Endothelial cell of umbilical vein (primary cell): ENCODE measurements around the gene SLC25A45. TPM values are rescaled to one million over a fixed set of nuclear protein-coding genes. Genes with fewer than 3 reads are reported as not detected.

Experiments used
- BruUV-seq: library from RNA; stranded (reverse); fragments of 400-500 nt; replicated peaks from 2 replicates; lab custom pipeline; 2021; lab: Mats Ljungman, UMichigan
- CTCF ChIA-PET: fragments of 300-600, 350-600 bp; sonication (Branson Sonifier 250); formaldehyde crosslinking; loops from one replicate; lab custom pipeline; 2021; ENCODE audit warnings: antibody characterized with exemption, inconsistent platforms; lab: Charles Lee
- POLR2A ChIA-PET: fragments of 300-600, 350-600 bp; sonication (Branson Sonifier 250); formaldehyde crosslinking; loops from one replicate; lab custom pipeline; 2021; ENCODE audit warnings: antibody characterized with exemption, inconsistent platforms; lab: Charles Lee
- DNase-seq: peaks from one replicate; pipeline ENCODE4 v3.0.0-alpha.2; 2011; ENCODE audit warnings: low read depth, low spot score
- FAIRE-seq: peaks from 2 replicates; lab custom pipeline; 2011; peaks lifted over from hg19 to GRCh38; lab: Jason Lieb, UNC
- H2AFZ ChIP-seq: 2 replicates; pipeline ENCODE4 v1.6.0; 2012; ENCODE audit warnings: low read depth, low read length, control low read depth, inconsistent platforms
- H3K27ac ChIP-seq: 2 replicates; pipeline ENCODE4 v1.5.1; 2011; ENCODE audit warnings: low read depth, mild to moderate bottlenecking, control low read depth, low read length, moderate library complexity; ENCODE audit not compliant: insufficient read depth
- H3K27me3 ChIP-seq, 2 experiments: 2 replicates each; pipeline versions ENCODE4 v1.6.0 to v1.6.1; 2011; ENCODE audit warnings: low read length in 2 of 2, mixed read lengths in 1 of 2; ENCODE audit not compliant: control insufficient read depth in 2 of 2, insufficient read depth in 2 of 2
- H3K36me3 ChIP-seq, 2 experiments: 2 replicates in 1 of 2; 3 replicates in 1 of 2; pipeline ENCODE4 v1.5.1; 2011; ENCODE audit warnings: low read length in 2 of 2, mild to moderate bottlenecking in 1 of 2, moderate library complexity in 1 of 2; ENCODE audit not compliant: control insufficient read depth in 2 of 2, insufficient read depth in 2 of 2; ENCODE audit errors: extremely low read depth in 1 of 2
- H3K4me1 ChIP-seq: 3 replicates; pipeline ENCODE4 v1.5.1; 2011; ENCODE audit warnings: mild to moderate bottlenecking, low read length; ENCODE audit not compliant: control insufficient read depth, insufficient read depth; ENCODE audit errors: extremely low read depth
- H3K4me2 ChIP-seq: 2 replicates; pipeline ENCODE4 v1.6.1; 2011; ENCODE audit warnings: low read length, control low read depth, mixed read lengths; ENCODE audit not compliant: insufficient read depth
- H3K4me3 ChIP-seq, 3 experiments: fragments of 200-600 bp in 1 of 3; sonication (generic), shearing (Covaris generic) in 1 of 3; replicated peaks in 1 of 3; 2 replicates each; pipeline ENCODE4 v1.5.1; 2011 to 2016; ENCODE audit warnings: control low read depth in 3 of 3, low read length in 3 of 3, mild to moderate bottlenecking in 2 of 3, inconsistent platforms in 1 of 3, low read depth in 1 of 3, moderate library complexity in 1 of 3; ENCODE audit not compliant: insufficient read depth in 1 of 3
- H3K79me2 ChIP-seq: 2 replicates; pipeline ENCODE4 v1.6.0; 2012; ENCODE audit warnings: low read length, inconsistent platforms; ENCODE audit not compliant: control insufficient read depth, insufficient read depth
- H3K9ac ChIP-seq: replicated peaks from 2 replicates; pipeline ENCODE3; 2011; ENCODE audit warnings: low read length, control low read depth; ENCODE audit not compliant: insufficient read depth; ENCODE audit errors: extremely low read depth
- H3K9me1 ChIP-seq: replicated peaks from 3 replicates; pipeline ENCODE4 v1.6.0; 2011; ENCODE audit warnings: mild to moderate bottlenecking, low read length; ENCODE audit not compliant: control insufficient read depth, insufficient read depth; ENCODE audit errors: extremely low read depth
- H3K9me3 ChIP-seq: replicated peaks from 2 replicates; pipeline ENCODE4 v1.5.1; 2012; ENCODE audit warnings: low read length, inconsistent platforms; ENCODE audit not compliant: control insufficient read depth, insufficient read depth
- H4K20me1 ChIP-seq: replicated peaks from 2 replicates; pipeline ENCODE3; 2011; ENCODE audit warnings: mild to moderate bottlenecking, low read length; ENCODE audit not compliant: control insufficient read depth, insufficient read depth; ENCODE audit errors: extremely low read depth
- CTCF ChIP-seq, 2 donors: IDR thresholded peaks; 1 replicate in 1 of 2; 2 replicates in 1 of 2; pipeline ENCODE4 v1.5.1; 2011; ENCODE audit warnings: low read length in 2 of 2, mild to moderate bottlenecking in 2 of 2, moderate library complexity in 2 of 2, control low read depth in 1 of 2, inconsistent platforms in 1 of 2, low read depth in 1 of 2; ENCODE audit not compliant: insufficient read depth in 1 of 2; ENCODE audit errors: extremely low read depth in 1 of 2
- EZH2 ChIP-seq: IDR thresholded peaks from 2 replicates; pipeline ENCODE4 v1.6.1; 2012; ENCODE audit warnings: borderline replicate concordance, low read depth, mild to moderate bottlenecking, moderate library complexity, low read length, inconsistent platforms; ENCODE audit not compliant: severe bottlenecking
- FOS ChIP-seq: IDR thresholded peaks from 2 replicates; pipeline ENCODE4 v1.6.1; 2011; ENCODE audit warnings: mild to moderate bottlenecking, low read length, moderate library complexity, borderline replicate concordance; ENCODE audit not compliant: insufficient read depth
- GATA2 ChIP-seq: IDR thresholded peaks from 2 replicates; pipeline ENCODE4 v1.7.0; 2011; ENCODE audit warnings: low read depth, mild to moderate bottlenecking, moderate library complexity, mixed read lengths, low read length; ENCODE audit not compliant: insufficient read length, insufficient read depth
- JUN ChIP-seq: IDR thresholded peaks from 2 replicates; pipeline ENCODE4 v1.6.1; 2011; ENCODE audit warnings: borderline replicate concordance, low read depth; ENCODE audit not compliant: insufficient read length, insufficient read depth
- MAX ChIP-seq: IDR thresholded peaks from 2 replicates; pipeline ENCODE4 v1.6.1; 2011; ENCODE audit not compliant: insufficient read depth, insufficient read length
- MYC ChIP-seq: IDR thresholded peaks from one replicate; pipeline ENCODE4 v1.6.1; 2011; ENCODE audit warnings: mild to moderate bottlenecking, low read depth, low read length
- POLR2A ChIP-seq: IDR thresholded peaks from 2 replicates; pipeline ENCODE4 v1.6.1; 2012; ENCODE audit warnings: low read depth, mild to moderate bottlenecking, control low read depth, low read length
- POLR2AphosphoS5 ChIP-seq: IDR thresholded peaks from 2 replicates; pipeline ENCODE4 v1.6.1; 2012; ENCODE audit warnings: low read depth, mild to moderate bottlenecking, control low read depth, low read length, moderate library complexity; ENCODE audit not compliant: insufficient read depth
- dilution Hi-C: fragments of 300-500 bp; cut with MboI; formaldehyde crosslinking; loops from one replicate; pipeline ENCODE4 v1.15.0; 2019; ENCODE audit warnings: low sequenced_read_pairs; ENCODE audit not compliant: extremely low pct_ligation_motif_present
- intact Hi-C: fragments of 100-400 bp; cut with micrococcal nuclease; formaldehyde crosslinking; loops from one replicate; pipeline ENCODE4 v1.10.0; 2022
- polyA plus RNA-seq, 4 experiments: library from polyadenylated mRNA; depleted of rRNA in 3 of 4; stranded (reverse) in 3 of 4; unstranded in 1 of 4; fragments of >200 nt; gene quantifications; 2 replicates each; pipeline versions ENCODE4 v1.2.1 to v1.2.3, GENCODE V29; 2011 to 2012; ENCODE audit warnings: missing spikeins in 1 of 4
- total RNA-seq: library from RNA; stranded (reverse); gene quantifications from 2 replicates; pipeline ENCODE4 v1.2.3, GENCODE V29; 2021

The SLC25A45 gene
- total and polyA plus RNA-seq, 2 donors (not counting 3 experiments of a cell fraction or from before 2014, with no cell fraction given) = 1.2 to 3.1 TPM

- CTCF ChIA-PET = interaction anchor here (0.5 to 3.5 kb wide), 5 partner anchors 8 to 130 kb away, joined by 3 to 38 read pairs (median 5); no protein-coding TSS in a partner anchor
- Histone ChIP-seq H3K4me3 (no peak overlapping the region), H3K4me1 (peaks cover 35% of the 10 kb centered on the region), H3K36me3 (no peaks in the 10 kb centered on the region), H3K4me2 (no peak overlapping the region), H3K9me3 (no peaks in the 10 kb centered on the region), H3K9me1 (no peaks in the 10 kb centered on the region), H3K27ac (no peak overlapping the region), H3K79me2 (peaks cover 2% of the 10 kb centered on the region), H3K27me3 (no peaks in the 10 kb centered on the region), H3K9ac (no peak overlapping the region), H4K20me1 (no peaks in the 10 kb centered on the region), H2AFZ (no peak overlapping the region)
- no peak for TF ChIP-seq POLR2AphosphoS5
- POLR2A ChIA-PET = no interaction called here
- intact Hi-C loops (loop anchor here (5.0 kb wide), 1 partner anchor 192 kb away; the partner anchor contains the start of genes FAM89B and ZNRD2), dilution Hi-C loops (no loop called here)
- no TSS peak for BruUV-seq
- DNase-seq (no peak), FAIRE-seq (no peak)
Measured at GRCh38 chr11:65380460-65381119, 1.9 kb downstream of the SLC25A45 start.

DNA sequence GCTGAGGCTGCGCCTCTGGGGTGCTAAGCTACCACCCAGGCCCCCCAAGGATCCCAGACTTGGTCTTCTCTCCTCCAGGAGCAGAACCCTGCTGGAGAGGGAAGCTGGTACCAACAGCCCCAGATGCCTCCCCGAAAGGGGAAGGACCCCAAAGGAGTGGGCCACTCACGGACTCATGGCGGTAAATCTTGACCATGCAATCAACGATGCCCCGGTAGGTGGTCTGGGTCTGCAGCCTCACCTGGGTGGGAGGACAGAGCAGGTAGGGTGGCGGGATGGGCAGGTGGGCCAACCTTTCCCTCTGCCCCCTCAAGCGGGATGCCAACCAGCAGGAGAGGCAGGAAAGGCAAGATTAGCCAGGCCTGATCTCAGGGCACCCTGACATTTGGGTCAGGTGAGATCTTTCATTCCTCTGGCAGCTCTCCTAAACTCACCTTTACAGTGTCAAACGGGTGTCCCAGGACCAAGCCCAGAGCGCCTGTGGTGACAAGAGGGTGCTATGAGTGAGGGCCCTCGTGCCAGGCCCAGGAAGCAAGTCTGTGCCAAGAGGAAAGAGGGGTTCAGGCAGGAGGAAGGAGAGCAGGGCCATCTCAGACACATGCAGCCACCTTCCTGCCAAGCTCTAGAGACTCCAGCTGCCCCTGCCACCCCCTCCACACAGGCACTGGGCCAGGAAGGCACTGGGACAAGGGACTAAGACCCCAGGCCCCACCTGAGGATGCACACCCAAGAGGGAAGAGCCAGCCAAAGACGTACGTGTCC, 2.6 kb downstream of the SLC25A45 start:
- Histone ChIP-seq H3K79me2 (peaks cover 2% of the 10 kb centered on the region), H2AFZ (no peak overlapping the region), H3K27me3 (no peaks in the 10 kb centered on the region), H3K9me3 (no peaks in the 10 kb centered on the region), H3K4me2 (no peak overlapping the region), H3K4me3 (no peak overlapping the region), H4K20me1 (no peaks in the 10 kb centered on the region), H3K4me1 (peaks cover 29% of the 10 kb centered on the region), H3K9ac (no peak overlapping the region), H3K9me1 (no peaks in the 10 kb centered on the region), H3K27ac (no peak overlapping the region), H3K36me3 (no peaks in the 10 kb centered on the region)
- FAIRE-seq (no peak), DNase-seq (no peak)
- TF ChIP-seq EZH2 (no peak), POLR2AphosphoS5 (no peak), FOS (no peak), MYC (no peak), GATA2 (no peak), JUN (no peak), CTCF (IDR thresholded peaks at IDR 0.05; ENCODE audit: extremely low read depth in 1 of 2, insufficient read depth in 1 of 2, low read depth in 1 of 2, low read length in 2 of 2) (no peak), POLR2A (no peak), MAX (no peak)
- dilution Hi-C loops (no loop called here), intact Hi-C loops (loop anchor here (5.0 kb wide), 1 partner anchor 192 kb away; the partner anchor contains the start of genes FAM89B and ZNRD2)
- ChIA-PET POLR2A (interaction anchor here (0.5 kb wide), 1 partner anchor 22 kb away, joined by 3 read pairs; no protein-coding TSS in a partner anchor), CTCF (interaction anchor here (0.5 to 3.5 kb wide), 6 partner anchors 8 to 130 kb away, joined by 3 to 38 read pairs (median 5); no protein-coding TSS in a partner anchor)
- BruUV-seq = no TSS peak
